A549 (cell line): ENCODE measurements around the gene DFFB.

Experiments used
- JUNB ChIP-seq: fragments of >200 bp; sonication (Bioruptor Twin); formaldehyde crosslinking; IDR thresholded peaks from 2 replicates; pipeline ENCODE4 v1.6.1; 2016
- MAZ ChIP-seq: fragments of 150-350 bp; IDR thresholded peaks from 2 replicates; pipeline ENCODE4 v1.6.1; 2014; ENCODE audit warnings: antibody characterized with exemption, low read depth, low read length, borderline replicate concordance
- MYC ChIP-seq: IDR thresholded peaks from 2 replicates; pipeline ENCODE4 v1.6.1; 2012; ENCODE audit warnings: mild to moderate bottlenecking, inconsistent platforms, low read length, improper control_type of control experiment, borderline replicate concordance
- NFE2L2 ChIP-seq: fragments of 150-350 bp; conservative IDR thresholded peaks from 2 replicates; pipeline ENCODE4 v1.6.1; 2014; ENCODE audit warnings: low read length
- POLR2A ChIP-seq: IDR thresholded peaks from 2 replicates; pipeline ENCODE4 v1.6.1; 2012; ENCODE audit warnings: mild to moderate bottlenecking, low read length
- POLR2AphosphoS2 ChIP-seq: conservative IDR thresholded peaks from 2 replicates; pipeline ENCODE4 v1.6.1; 2012; ENCODE audit warnings: low read length, improper control_type of control experiment, inconsistent platforms
- RNF2 ChIP-seq: fragments of 200-600 bp; sonication (generic); IDR thresholded peaks from 2 replicates; pipeline ENCODE4 v1.6.1; 2016; ENCODE audit warnings: low read depth, mild to moderate bottlenecking, antibody characterized with exemption, moderate library complexity, borderline replicate concordance
- SMC3 ChIP-seq: fragments of >200 bp; sonication (Bioruptor Twin); formaldehyde crosslinking; IDR thresholded peaks from 3 replicates; pipeline ENCODE4 v1.6.1; 2018; ENCODE audit warnings: inconsistent platforms
- ZFP36 ChIP-seq: fragments of 450-650 bp; IDR thresholded peaks from 2 replicates; pipeline ENCODE4 v1.6.1; 2014; ENCODE audit warnings: borderline replicate concordance; ENCODE audit not compliant: partially characterized antibody
- TF ChIP-seq, protein P1 (sequence below): fragments of 200-600 bp; sonication (generic); IDR thresholded peaks from 2 replicates; pipeline ENCODE4 v1.6.1; 2016; ENCODE audit warnings: antibody characterized with exemption, mild to moderate bottlenecking, moderate library complexity
- TF ChIP-seq, protein P2 (sequence below): fragments of >200 bp; sonication (Bioruptor Twin); formaldehyde crosslinking; IDR thresholded peaks from 3 replicates; pipeline ENCODE4 v1.5.1; 2016
- TF ChIP-seq, protein P3 (sequence below): IDR thresholded peaks from 2 replicates; pipeline ENCODE4 v1.6.1; 2012
- TF ChIP-seq, protein P4 (sequence below): fragments of >200 bp; sonication (Bioruptor Twin); formaldehyde crosslinking; IDR thresholded peaks from 3 replicates; pipeline ENCODE4 v1.6.1; 2016

DNA sequence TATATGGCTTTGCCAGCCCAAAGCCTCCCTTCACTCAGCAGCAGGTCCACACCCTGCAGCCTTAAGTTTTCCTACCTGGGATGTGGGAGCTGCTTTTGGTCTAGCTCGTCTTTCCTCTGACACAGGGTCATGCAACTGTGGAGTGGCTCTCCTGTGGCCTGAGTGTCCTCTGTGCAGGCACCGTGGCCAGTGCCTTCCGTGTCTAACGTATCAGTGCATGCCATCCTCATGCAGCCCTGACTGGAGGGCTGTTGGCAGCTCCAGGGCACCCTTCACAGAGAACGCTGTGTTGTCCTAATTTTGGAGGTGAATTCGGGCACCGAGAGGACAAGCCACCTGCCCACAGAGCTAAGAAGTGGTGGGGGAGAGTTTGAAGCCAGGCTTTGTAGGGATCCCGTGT lies 68.5 kb downstream of the DFFB start:
- TF ChIP-seq ZFP36 (no peak), MYC (no peak), MAZ (no peak), SMC3 (no peak), NFE2L2 (no peak), POLR2A (no peak), RNF2 (no peak), POLR2AphosphoS2 (no peak), JUNB (no peak)
- TF ChIP-seq, protein P1, sequence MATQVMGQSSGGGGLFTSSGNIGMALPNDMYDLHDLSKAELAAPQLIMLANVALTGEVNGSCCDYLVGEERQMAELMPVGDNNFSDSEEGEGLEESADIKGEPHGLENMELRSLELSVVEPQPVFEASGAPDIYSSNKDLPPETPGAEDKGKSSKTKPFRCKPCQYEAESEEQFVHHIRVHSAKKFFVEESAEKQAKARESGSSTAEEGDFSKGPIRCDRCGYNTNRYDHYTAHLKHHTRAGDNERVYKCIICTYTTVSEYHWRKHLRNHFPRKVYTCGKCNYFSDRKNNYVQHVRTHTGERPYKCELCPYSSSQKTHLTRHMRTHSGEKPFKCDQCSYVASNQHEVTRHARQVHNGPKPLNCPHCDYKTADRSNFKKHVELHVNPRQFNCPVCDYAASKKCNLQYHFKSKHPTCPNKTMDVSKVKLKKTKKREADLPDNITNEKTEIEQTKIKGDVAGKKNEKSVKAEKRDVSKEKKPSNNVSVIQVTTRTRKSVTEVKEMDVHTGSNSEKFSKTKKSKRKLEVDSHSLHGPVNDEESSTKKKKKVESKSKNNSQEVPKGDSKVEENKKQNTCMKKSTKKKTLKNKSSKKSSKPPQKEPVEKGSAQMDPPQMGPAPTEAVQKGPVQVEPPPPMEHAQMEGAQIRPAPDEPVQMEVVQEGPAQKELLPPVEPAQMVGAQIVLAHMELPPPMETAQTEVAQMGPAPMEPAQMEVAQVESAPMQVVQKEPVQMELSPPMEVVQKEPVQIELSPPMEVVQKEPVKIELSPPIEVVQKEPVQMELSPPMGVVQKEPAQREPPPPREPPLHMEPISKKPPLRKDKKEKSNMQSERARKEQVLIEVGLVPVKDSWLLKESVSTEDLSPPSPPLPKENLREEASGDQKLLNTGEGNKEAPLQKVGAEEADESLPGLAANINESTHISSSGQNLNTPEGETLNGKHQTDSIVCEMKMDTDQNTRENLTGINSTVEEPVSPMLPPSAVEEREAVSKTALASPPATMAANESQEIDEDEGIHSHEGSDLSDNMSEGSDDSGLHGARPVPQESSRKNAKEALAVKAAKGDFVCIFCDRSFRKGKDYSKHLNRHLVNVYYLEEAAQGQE = no peak
- TF ChIP-seq, protein P2, sequence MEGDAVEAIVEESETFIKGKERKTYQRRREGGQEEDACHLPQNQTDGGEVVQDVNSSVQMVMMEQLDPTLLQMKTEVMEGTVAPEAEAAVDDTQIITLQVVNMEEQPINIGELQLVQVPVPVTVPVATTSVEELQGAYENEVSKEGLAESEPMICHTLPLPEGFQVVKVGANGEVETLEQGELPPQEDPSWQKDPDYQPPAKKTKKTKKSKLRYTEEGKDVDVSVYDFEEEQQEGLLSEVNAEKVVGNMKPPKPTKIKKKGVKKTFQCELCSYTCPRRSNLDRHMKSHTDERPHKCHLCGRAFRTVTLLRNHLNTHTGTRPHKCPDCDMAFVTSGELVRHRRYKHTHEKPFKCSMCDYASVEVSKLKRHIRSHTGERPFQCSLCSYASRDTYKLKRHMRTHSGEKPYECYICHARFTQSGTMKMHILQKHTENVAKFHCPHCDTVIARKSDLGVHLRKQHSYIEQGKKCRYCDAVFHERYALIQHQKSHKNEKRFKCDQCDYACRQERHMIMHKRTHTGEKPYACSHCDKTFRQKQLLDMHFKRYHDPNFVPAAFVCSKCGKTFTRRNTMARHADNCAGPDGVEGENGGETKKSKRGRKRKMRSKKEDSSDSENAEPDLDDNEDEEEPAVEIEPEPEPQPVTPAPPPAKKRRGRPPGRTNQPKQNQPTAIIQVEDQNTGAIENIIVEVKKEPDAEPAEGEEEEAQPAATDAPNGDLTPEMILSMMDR = no peak
- TF ChIP-seq, protein P3, sequence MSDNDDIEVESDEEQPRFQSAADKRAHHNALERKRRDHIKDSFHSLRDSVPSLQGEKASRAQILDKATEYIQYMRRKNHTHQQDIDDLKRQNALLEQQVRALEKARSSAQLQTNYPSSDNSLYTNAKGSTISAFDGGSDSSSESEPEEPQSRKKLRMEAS = no peak
- TF ChIP-seq, protein P4, sequence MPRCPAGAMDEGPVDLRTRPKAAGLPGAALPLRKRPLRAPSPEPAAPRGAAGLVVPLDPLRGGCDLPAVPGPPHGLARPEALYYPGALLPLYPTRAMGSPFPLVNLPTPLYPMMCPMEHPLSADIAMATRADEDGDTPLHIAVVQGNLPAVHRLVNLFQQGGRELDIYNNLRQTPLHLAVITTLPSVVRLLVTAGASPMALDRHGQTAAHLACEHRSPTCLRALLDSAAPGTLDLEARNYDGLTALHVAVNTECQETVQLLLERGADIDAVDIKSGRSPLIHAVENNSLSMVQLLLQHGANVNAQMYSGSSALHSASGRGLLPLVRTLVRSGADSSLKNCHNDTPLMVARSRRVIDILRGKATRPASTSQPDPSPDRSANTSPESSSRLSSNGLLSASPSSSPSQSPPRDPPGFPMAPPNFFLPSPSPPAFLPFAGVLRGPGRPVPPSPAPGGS = no peak
